SK-N-SH (cell line): ENCODE measurements around the gene UPK1B.

Experiments
- JUND ChIP-seq: IDR thresholded peaks from 2 replicates; pipeline ENCODE4 v1.4.0; 2012
- TF ChIP-seq, protein P1 (sequence below): fragments of 200-600 bp; sonication (generic); IDR thresholded peaks from 2 replicates; pipeline ENCODE4 v1.6.1; 2017; ENCODE audit warnings: antibody characterized with exemption, mild to moderate bottlenecking, moderate library complexity

DNA sequence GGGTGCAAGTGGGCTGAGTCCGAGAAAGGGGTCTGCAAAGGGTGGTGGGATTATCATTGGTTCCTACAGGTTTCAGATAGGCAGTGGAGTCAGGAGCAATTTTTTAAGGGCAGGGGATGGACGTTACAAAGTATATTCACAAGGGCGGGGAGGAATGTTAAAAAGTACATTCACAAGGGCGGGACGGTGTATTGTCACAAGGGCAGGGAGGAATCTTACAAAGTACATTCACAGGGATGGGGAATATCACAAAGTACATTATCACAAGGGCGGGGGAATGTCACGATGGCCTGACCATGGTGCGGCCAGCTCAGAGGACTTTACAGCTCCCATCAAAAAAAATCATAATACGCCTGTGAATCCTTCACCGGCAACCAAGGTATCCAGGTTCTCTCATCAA, 48.1 kb upstream of the UPK1B start:
- TF ChIP-seq, protein P1, sequence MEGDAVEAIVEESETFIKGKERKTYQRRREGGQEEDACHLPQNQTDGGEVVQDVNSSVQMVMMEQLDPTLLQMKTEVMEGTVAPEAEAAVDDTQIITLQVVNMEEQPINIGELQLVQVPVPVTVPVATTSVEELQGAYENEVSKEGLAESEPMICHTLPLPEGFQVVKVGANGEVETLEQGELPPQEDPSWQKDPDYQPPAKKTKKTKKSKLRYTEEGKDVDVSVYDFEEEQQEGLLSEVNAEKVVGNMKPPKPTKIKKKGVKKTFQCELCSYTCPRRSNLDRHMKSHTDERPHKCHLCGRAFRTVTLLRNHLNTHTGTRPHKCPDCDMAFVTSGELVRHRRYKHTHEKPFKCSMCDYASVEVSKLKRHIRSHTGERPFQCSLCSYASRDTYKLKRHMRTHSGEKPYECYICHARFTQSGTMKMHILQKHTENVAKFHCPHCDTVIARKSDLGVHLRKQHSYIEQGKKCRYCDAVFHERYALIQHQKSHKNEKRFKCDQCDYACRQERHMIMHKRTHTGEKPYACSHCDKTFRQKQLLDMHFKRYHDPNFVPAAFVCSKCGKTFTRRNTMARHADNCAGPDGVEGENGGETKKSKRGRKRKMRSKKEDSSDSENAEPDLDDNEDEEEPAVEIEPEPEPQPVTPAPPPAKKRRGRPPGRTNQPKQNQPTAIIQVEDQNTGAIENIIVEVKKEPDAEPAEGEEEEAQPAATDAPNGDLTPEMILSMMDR = no peak
- no peak for TF ChIP-seq JUND
